Loucy (cell line): ENCODE results near the gene TMEM63A.

ENCODE experiments used
- H2AFZ ChIP-seq: fragments of 200-600 bp; sonication (generic); 2 replicates; pipeline ENCODE4 v1.6.0; 2016; ENCODE audit warnings: antibody characterized with exemption, mild to moderate bottlenecking, low read length, moderate library complexity
- H3F3A ChIP-seq: fragments of 200-600 bp; 2 replicates; pipeline ENCODE4 v1.6.0; 2016; ENCODE audit warnings: antibody characterized with exemption, low read depth, mild to moderate bottlenecking
- H3K27me3 ChIP-seq: fragments of 200-600 bp; sonication (generic); 2 replicates; pipeline ENCODE4 v1.6.1; 2014; ENCODE audit warnings: low read length, mild to moderate bottlenecking; ENCODE audit not compliant: insufficient read depth, poor library complexity, severe bottlenecking
- H3K36me3 ChIP-seq: fragments of 200-600 bp; sonication (generic); 2 replicates; pipeline ENCODE4 v1.6.1; 2016; ENCODE audit warnings: low read length; ENCODE audit not compliant: insufficient read depth
- H3K4me1 ChIP-seq: fragments of 200-600 bp; sonication (generic); 2 replicates; pipeline ENCODE4 v1.5.1; 2014; ENCODE audit warnings: low read length, mild to moderate bottlenecking; ENCODE audit not compliant: insufficient read depth, poor library complexity, severe bottlenecking
- H3K4me2 ChIP-seq: fragments of 200-600 bp; sonication (generic); 2 replicates; pipeline ENCODE4 v1.6.0; 2014; ENCODE audit warnings: antibody characterized with exemption, low read length, low read depth, mild to moderate bottlenecking; ENCODE audit not compliant: poor library complexity, severe bottlenecking
- H3K4me3 ChIP-seq: fragments of 200-600 bp; sonication (generic); 2 replicates; pipeline ENCODE4 v1.5.1; 2014; ENCODE audit warnings: low read length, mild to moderate bottlenecking, mixed read lengths; ENCODE audit not compliant: poor library complexity, severe bottlenecking
- H3K79me2 ChIP-seq: fragments of 200-600 bp; sonication (generic); 2 replicates; pipeline ENCODE4 v1.6.1; 2014; ENCODE audit warnings: low read length; ENCODE audit not compliant: insufficient read depth
- H3K9ac ChIP-seq: fragments of 200-600 bp; sonication (generic); 2 replicates; pipeline ENCODE4 v1.6.0; 2014; ENCODE audit warnings: mild to moderate bottlenecking, low read depth, low read length, moderate library complexity; ENCODE audit not compliant: poor library complexity, severe bottlenecking
- H3K9me2 ChIP-seq: fragments of 200-600 bp; sonication (generic); replicated peaks from 2 replicates; pipeline ENCODE4 v1.6.1; 2016; ENCODE audit warnings: low read depth, low read length, mixed read lengths
- H3K9me3 ChIP-seq: fragments of 200-600 bp; sonication (generic); 2 replicates; pipeline ENCODE4 v1.6.1; 2014; ENCODE audit warnings: mild to moderate bottlenecking, antibody characterized with exemption, low read length, low read depth; ENCODE audit not compliant: insufficient read depth
- H4K20me1 ChIP-seq: fragments of 200-600 bp; sonication (generic); 2 replicates; pipeline ENCODE4 v1.6.0; 2014; ENCODE audit warnings: antibody characterized with exemption, low read length, mild to moderate bottlenecking; ENCODE audit not compliant: insufficient read depth, poor library complexity, severe bottlenecking
- EZH2phosphoT487 ChIP-seq: fragments of 200-600 bp; IDR thresholded peaks from 2 replicates; pipeline ENCODE4 v1.6.1; 2018; ENCODE audit warnings: antibody characterized with exemption, mild to moderate bottlenecking, moderate library complexity, borderline replicate concordance
- TF ChIP-seq, protein P1 (sequence below): fragments of 200-600 bp; sonication (generic); conservative IDR thresholded peaks from 2 replicates; pipeline ENCODE4 v1.5.1; 2014; ENCODE audit warnings: mild to moderate bottlenecking, antibody characterized with exemption, low read length

TMEM63A gene

DNA sequence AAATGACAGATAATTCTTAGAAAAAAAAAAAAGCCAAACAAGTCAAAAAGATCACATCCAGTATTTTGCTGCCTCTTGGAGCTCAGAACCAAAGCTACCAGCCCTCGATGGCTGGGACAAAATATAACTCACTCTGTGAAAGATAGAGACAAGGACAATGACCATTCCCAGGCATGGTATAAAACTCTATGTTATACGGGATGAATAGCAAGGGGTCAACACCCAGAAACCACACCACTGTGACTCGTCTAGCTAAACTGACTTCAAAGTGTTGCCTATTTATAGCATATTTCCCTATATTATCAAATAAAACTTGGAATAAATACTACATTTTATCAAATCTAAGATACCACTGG lies 10.1 kb downstream of the TMEM63A start:
- no peak overlapping the region for H3K9ac ChIP-seq
- peaks cover 16% of the 10 kb centered on the region; the same call in 1 of the 2 replicates for H3K36me3 ChIP-seq
- peaks cover under 1% of the 10 kb centered on the region for H3K4me1 ChIP-seq
- H3K27me3 ChIP-seq, result no peaks in the 10 kb centered on the region
- no peak overlapping the region for H3K4me3 ChIP-seq
- H3K9me3 ChIP-seq, result no peaks in the 10 kb centered on the region
- H3K9me2 ChIP-seq, result no peaks in the 10 kb centered on the region
- no peaks in the 10 kb centered on the region for H3F3A ChIP-seq
- no peaks in the 10 kb centered on the region for H4K20me1 ChIP-seq
- peaks cover 4% of the 10 kb centered on the region; the same call in 1 of the 2 replicates for H3K79me2 ChIP-seq
- no peak overlapping the region for H2AFZ ChIP-seq
- TF ChIP-seq, protein P1, sequence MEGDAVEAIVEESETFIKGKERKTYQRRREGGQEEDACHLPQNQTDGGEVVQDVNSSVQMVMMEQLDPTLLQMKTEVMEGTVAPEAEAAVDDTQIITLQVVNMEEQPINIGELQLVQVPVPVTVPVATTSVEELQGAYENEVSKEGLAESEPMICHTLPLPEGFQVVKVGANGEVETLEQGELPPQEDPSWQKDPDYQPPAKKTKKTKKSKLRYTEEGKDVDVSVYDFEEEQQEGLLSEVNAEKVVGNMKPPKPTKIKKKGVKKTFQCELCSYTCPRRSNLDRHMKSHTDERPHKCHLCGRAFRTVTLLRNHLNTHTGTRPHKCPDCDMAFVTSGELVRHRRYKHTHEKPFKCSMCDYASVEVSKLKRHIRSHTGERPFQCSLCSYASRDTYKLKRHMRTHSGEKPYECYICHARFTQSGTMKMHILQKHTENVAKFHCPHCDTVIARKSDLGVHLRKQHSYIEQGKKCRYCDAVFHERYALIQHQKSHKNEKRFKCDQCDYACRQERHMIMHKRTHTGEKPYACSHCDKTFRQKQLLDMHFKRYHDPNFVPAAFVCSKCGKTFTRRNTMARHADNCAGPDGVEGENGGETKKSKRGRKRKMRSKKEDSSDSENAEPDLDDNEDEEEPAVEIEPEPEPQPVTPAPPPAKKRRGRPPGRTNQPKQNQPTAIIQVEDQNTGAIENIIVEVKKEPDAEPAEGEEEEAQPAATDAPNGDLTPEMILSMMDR, result no peak
- TF ChIP-seq EZH2phosphoT487, result no peak
- H3K4me2 ChIP-seq, result no peak overlapping the region

DNA sequence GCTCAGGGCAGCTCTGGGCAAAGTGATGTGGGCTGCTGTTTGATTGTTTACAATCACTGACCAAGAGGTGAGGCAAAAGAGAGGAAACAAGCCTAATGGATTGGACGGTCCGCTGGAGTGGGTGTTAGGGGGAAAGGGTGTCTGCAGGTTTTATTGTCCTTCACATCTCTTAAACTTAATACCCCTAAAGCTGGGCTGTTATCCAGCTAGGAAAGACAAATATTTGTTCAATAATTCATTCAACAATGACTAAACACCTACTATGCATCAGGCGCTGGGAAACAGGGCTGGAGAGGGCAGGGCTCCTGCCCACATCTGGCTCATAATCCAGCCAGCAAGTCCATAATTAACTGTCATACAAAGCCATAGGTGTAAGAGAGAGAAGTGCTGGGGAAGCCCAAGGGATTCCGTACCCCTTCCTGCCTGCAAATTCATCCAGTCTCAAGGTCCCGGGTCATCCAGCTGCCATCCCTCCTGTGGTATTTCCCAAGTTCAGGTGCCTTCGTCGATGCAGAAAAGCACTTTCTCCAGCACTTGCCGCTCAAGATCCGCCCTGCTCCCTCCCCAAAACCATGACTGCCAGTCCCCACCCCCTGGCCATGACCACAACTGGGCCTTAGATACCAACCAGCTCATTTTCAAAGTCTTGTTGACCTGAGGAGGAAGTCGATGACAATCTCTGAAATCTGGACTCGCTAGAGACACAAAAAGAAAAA lies 10.7 kb downstream of the TMEM63A start:
- Histone ChIP-seq H3K4me2 (no peak overlapping the region), H4K20me1 (no peaks in the 10 kb centered on the region), H3K9me3 (no peaks in the 10 kb centered on the region), H3K9ac (no peak overlapping the region), H3K79me2 (no peaks in the 10 kb centered on the region), H3K4me3 (no peak overlapping the region), H3K36me3 (peaks cover 18% of the 10 kb centered on the region; the same call in 1 of the 2 replicates), H3K4me1 (peaks cover 6% of the 10 kb centered on the region), H3K9me2 (no peaks in the 10 kb centered on the region), H3K27me3 (no peaks in the 10 kb centered on the region), H2AFZ (no peak overlapping the region), H3F3A (no peaks in the 10 kb centered on the region)
- TF ChIP-seq, protein P1, result no peak
- TF ChIP-seq EZH2phosphoT487, result no peak

DNA sequence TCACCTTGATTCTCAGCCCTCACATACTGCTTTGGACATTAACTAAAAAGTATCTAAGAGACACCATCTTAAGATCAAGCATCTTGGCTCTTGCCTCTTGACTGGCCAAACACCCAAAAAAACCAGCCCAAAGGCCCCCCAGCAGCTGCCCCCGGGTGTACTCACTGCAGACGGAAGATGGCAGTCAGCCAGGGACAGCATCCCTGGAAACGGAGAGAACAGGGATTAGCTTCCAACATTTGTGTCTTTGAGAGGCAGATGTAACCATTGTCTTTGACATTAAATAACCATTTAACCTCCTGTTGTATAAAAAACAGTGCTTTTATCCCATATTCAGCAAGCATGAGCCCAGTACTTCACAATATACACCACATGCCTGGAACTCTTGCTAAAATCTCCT lies 11.3 kb downstream of the TMEM63A start:
- TF ChIP-seq, protein P1, result no peak
- TF ChIP-seq EZH2phosphoT487, result no peak
- Histone ChIP-seq H3K36me3 (peaks cover 19% of the 10 kb centered on the region; the same call in 1 of the 2 replicates), H3K27me3 (no peaks in the 10 kb centered on the region), H3K9me3 (no peaks in the 10 kb centered on the region), H3K9me2 (no peaks in the 10 kb centered on the region), H3K9ac (no peak overlapping the region), H3K4me1 (peaks cover 11% of the 10 kb centered on the region), H3K4me2 (no peak overlapping the region), H3F3A (no peaks in the 10 kb centered on the region), H4K20me1 (no peaks in the 10 kb centered on the region), H3K79me2 (no peaks in the 10 kb centered on the region), H3K4me3 (no peak overlapping the region), H2AFZ (no peak overlapping the region)
